AG08395 (cell line): ENCODE measurements around the gene MTMR11.

Source experiments
- DNase-seq: peaks from one replicate; pipeline ENCODE4 v3.0.0; 2012; ENCODE audit warnings: mixed read lengths, low spot score

The MTMR11 gene

DNA sequence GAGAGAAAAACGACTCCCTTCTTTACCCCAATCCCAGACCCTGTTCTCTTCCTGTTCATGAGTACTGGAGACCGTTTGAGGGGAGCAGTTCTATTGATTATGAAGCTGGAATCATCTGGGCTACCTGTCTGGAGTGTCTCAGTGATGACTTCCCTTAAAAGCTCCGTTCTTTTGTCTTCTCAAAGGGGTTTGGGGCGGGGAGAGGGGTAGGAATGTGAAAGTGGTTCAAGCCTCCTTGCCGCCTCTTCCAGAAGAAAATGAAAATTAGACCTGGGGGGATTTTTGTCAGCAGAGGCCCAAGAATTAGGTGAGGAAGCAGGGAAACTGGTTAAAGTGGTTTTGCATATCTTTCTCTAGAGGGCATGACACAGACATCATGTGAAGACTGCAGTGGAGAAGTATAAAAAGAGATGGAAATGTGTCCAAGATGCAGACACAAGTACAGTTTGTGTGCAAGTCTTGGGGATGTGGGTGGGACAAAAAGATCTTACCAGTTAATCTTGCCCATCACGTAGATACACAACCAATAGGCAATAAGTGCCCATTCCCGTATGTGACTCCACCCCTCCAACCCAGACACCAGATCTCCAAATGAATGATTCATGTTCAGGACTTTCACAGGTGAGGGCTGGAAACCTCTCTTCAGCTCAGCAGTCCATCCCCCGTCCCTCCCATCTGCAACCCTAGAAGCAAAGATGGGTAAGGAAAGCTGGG, 470 bp upstream of the MTMR11 start:
- peak; percentile 45 for DNase-seq

DNA sequence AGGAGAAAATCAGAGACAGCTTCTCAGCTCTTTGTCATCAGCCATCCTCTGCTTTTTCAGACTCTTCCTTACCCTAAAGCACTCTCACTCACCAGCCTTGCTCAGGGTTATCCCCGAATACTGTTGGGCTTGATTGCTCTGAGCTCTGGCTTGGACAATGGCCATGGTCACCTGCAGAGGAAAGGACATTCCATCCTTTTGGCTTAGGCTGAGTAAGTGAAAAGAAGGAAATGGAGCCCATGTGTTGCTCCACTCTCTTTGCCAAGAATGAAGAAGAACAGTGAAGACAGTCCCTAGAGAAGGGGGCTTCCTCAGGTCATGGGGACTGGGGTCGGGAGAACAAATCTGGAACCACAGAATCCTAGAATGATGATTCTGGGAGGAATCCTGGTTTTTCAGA, 2.3 kb downstream of the MTMR11 start:
- no peak for DNase-seq

DNA sequence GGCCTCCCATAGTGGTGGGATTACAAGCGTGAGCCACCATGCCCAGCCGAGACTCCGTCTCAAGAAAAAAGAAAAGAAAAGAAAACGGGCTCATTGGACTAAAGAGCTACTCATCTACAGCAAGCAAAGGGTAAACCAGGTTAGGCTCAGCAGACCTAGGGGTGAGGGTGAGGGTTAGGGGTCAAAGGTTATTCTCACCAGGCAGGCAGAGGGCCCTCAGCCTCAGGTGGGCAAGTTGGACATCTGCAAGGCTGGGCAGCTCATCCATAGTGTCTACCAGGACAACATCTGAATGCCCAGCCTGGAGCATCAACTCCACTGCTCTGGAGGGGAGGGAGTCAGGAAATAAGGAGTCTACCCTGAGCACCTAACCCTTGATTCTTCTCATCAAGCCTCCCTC, 3.5 kb downstream of the MTMR11 start:
- DNase-seq: no peak

DNA sequence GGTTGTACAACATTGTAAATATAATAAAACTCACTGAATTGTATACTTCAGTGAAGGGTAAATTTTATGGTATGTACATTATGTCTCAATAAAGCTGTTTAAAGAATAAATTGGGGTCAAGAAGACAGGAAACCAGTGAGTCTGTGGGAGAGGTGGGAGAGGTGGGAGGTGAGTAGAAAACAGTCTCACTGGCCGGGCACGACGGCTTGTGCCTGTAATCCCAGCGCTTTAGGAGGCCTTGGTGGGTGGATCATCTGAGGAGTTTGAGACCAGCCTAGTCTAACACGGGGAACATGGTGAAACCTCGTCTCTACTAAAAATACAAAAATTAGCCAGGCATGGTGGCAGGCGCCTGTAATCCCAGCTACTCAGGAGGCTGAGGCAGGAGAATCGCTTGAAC, 4.2 kb downstream of the MTMR11 start:
- no peak for DNase-seq

DNA sequence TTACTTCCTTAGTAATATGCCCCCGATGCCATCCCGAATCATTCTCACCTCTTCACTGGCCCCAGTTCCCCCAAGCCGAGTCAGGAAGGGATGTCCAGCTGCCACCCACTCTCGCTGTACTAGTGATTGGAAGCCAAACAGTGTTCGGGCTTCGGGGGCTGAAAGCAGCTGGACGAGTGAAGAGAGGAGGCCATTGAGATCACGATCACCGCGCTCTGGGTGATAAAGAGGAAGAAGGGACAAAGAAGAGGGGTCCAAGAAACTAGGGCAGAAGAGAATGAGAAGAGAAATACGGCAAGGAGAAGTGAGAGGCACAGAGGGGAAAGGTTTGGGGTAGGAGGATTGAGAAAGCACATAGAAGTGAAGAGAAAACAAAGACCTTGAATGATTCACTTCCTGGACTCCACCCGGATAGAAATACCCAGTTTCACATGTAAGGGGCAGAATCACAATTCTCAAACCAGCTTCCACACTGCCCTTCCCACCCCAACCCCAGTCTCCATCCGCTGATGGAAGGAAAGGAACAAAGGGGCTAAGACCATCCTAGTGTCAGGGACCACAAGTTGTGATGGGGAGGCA, 5.4 kb downstream of the MTMR11 start:
- DNase-seq: no peak

DNA sequence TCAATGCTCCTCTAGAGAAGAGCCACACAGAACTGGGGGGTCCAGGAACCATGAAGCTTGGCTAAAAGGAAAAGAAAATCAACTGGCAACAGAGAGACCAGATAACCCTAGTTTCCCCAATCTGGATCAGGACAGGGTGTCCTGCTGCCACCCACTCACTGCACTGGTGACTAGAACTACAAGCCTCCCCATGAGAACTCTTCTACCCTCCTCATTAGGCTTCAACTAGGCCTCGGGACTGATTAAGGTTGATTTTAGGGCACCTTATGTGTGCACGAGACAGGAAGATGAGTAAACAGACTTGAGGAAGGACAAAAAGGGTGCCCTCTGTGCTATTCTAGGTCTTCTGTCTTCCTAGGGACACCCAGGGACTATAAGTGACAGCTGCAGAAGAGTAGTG, 6.8 kb downstream of the MTMR11 start:
- no peak for DNase-seq

DNA sequence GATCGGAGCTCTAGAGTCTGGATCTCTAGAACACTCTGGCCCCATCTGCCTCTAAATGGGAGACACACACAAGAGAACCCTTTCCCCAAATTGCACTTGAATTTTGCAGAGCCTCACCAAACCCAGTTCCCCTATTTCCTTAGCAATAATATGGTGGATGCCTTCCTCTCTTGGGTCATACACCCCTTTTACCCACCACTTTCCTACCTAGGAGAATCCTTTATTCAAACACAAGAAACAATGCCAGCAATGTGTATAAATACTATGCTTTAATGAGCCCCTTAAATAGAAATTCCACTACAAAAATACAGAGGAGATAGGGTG, 8.3 kb downstream of the MTMR11 start:
- no peak for DNase-seq

DNA sequence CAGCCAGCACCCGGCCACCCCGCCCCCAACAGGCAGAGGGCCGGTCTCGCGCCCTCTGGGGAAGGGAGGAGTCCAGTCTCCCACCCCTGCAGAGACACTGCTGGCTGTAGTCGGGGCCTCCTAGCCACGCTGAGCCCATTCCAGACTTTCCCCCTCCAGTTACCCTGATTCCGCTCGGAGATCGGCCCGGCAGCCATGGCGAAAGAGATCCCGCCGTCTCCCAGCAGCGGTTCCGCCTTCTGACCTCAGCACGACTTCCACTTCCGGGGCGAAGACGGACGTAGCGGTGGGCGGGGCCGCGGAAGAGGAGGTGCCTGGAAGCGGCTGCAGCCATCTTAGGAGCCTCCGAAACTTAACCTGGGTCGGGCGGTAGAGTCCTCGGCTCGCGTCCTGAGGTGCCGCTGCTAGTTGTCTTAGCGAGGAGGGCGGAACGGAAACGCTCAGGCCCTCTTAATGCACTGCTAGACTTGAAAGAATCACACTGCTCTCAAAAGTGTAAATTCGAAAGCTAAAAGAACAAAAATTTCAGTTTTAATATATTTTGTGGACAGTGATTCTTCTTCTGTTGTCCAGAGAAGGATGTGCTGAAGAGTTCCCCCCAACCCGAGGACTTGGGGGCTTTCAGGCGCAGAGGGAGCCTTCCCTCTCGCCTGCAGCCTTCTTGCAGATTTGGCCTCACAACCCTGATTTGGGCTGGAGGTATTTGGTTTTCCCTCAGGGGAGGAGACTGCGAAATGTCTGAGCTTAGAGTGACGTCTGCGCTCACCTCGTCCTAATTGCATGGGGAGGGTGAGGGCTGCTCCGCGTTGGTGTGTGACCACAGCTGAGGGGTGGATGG, 8.9 kb downstream of the MTMR11 start, which contains the start of gene SF3B4:
Gene SF3B4, minus strand, starts transcription at position 241 of the 838 bp plus-strand sequence. Its CDS starts 44 bp downstream, at position 197.
- DNase-seq: peak; percentile 93

DNA sequence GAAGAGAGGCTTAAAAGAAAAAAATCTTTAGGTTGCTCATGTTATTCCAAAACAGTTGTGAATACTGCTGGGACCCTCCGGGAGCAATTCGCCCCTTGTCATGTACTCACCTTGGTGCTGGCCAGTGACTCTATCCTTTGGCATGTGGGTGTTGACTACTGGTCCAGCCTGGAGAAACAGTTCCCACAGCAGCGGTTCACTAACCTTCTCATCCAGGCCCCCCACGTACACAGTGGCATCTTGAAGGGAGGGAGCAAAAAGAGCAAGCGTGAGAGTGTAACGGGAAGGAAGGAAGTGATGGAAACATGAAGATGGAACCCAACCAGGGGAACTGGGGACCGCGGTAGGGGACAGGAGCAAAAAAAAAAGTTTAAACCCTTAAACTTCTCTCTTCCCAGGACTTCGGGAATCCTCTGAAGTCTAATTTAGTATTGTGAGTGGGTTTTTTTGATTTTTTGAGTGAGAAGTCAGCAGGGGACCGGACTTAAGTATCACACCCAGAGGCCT, 9.6 kb downstream of the MTMR11 start:
- DNase-seq: no peak

DNA sequence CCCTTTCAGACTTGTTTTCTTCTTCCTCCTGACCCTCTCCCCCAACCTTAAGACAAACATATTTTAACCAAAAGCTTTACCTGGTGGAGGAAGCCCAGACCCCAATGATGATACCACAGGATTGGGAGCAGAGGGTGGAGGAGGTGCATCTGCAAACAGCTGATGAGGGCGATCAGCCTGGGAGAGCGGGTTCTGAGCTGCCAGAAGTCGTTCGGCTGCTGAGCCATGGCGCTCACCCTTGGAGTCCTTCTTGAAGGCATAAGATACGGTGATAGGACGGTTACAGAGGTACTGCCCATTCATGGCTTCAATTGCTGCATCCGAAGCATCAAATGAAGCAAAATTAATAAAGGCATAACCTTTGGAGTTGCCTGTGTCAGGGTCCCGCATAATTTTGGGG, 10.4 kb downstream of the MTMR11 start:
- no peak for DNase-seq

DNA sequence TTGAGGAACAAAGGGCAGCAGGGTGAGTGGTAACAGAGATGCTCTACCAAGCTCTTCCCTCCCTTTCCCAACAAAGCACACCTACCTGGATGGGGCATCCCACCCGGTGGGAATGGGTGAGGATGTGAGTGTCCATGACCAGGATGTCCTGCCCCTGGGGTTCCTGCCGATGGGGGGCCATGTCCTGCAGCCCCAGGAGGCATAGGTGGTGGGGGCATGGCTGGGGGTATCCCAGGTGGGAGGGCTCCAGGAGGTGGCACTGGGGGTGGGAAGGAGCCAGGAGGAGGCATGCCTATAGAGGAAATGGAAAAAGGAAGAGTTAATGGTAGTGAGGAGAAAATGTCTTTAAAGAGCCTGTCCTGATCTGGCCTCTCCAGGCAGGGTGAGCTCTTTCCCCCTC, 10.9 kb downstream of the MTMR11 start:
- DNase-seq: no peak

DNA sequence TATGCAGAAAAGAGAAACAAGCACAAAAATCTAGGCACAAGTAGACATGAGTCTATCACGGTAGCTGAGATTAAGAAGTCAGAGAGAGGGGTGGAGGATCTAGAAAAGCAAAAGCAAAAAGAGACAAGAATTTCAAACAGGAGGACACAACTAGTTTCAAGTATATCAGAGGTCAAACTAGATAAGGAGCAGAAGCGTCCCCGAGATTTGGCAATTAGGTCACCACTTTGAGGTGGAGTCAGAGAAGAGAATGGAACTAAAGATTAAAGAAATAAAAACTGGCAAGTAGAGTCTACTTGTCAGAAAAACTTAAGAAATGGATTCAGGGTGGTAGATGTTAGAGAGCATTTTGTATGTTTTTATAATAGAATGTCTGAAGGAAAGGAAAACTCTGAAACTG, 11.3 kb downstream of the MTMR11 start:
- no peak for DNase-seq

DNA sequence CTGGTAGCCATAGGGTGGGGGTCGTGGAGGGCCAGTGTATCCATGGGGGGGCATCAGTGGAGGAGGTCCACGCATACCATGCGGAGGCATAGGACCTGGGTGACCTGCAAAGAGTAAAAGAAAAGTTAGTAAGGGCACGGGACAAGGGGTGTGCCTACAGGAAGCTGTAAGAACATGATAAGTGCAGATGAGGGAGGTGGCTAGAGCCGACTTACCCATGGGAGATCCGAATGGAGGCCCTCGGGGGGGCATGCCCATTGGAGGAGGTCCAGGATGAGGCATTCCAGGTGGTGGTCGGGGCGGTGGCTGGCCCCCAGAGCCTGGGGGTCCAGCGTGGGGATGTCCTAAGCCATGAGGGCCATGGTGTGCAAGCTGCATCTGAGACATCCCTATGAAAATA, 13.1 kb downstream of the MTMR11 start:
- DNase-seq: no peak

DNA sequence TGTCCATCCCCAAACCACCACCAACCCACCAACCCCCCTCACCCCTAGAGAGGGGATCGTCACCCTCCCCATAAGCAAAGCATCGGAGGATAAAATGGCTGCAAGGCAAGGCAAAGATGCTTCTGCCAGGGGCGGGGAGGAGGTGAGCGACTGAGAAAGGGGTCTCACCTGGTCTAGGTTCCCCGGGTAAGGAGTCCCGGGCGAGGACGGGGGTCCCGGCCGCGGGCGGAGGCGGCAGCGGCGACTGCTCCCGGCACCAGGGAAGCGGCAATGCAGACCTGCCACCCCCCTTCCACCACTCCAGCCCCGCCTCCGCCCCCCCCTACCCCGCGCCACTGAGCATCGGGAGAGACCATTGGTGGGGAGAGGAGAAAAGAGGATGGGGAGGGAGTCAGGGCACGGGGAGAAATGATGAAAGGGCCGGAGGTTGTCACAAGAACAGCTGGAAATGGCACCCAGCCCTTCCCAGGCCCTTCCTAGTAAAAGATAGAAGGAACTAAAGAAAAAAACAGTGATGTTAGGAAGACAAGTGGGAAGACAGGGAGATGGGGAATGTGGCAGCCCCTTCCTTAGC, 19.0 kb downstream of the MTMR11 start, which contains the start of gene SV2A:
Gene SV2A, minus strand, starts transcription at position 274 of the 574 bp plus-strand sequence. CDS start 4,004 bp downstream, outside the sequence.
- DNase-seq: peak; percentile 82

DNA sequence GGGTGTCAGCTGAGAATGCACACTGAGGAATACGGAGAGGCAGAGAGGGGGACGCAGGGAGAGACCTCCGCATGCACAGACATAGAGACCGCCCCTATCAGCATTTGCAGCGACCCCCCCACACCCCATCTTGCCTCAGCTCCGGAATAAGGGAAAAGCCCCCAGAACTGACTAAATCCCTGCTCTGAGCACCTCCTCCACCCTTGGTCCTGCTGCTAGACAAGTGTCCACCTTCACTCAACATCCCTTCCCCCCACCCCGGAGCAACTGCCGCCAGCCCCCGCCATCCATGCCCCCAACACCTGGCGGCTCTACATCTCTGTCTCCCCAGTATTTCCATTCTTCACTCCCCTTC, 19.8 kb downstream of the MTMR11 start:
- DNase-seq: no peak

DNA sequence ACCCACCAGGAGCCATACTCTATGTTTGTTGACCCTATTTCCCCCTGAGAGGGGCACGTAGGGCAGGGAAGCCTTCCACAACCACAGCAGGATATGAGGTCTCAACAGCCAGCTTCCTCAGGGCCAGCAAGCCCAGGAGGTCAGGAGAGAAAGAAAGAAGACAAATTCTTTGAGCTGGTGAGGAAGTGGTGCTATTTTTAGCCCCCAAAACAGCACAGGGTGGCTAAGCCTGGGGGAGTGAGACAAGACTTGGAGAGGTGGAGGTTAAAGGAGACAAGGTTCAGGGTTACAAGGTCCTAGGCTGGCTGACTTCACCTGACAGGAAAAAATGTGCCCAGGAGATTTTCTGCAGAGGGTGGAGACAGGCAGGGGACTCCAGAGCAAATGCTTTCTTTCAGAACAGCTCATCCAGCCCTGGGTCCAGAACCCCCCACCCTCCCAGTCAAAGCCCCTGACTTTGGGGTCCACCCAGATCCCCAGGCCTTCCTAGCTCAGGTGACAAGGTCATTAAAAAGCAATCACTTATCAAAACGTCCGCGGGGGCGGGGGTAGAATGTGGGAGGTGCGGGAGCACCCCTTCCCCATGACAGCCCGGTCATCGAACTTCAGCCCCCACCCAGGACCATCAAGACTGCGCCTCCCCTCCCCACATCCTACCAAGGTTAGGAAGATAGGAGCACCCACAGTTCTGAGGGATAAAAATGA, 20.3 kb downstream of the MTMR11 start:
- DNase-seq: no peak

DNA sequence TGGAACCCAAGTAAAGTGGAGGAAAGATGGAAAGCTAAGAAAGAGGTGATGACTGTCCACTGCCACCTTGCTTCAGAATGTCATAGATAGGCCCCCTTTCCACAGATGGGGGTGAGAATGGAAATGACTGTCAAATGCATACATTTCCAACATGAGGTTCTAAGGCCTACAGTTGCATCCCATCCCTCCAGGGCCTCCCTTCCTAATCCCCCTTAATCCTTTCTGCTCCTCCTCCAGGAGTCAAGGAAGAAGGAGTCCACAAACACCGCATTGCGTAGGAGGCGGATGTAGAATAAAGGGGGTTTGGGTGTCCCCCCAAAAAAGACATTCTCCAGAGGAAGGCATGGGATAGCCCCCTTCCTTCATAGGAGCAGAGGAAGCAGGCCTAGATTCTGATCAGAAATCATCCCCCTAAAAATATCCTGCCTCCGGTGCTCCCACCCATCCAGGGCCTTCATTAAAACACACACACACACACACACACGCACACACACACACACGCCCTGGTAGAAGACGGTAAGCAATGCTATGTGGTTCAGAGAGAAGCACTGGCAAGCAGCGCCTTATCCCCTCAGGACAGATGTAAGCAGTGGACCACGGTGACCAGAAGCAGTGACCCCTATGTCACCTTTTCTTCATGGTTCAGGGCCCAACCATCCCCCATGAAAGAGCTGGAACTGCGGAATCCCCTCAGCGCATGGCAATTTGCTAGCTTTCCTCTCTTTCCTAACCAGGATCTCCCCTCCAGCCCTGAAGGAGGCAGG, 21.1 kb downstream of the MTMR11 start:
- DNase-seq: no peak

DNA sequence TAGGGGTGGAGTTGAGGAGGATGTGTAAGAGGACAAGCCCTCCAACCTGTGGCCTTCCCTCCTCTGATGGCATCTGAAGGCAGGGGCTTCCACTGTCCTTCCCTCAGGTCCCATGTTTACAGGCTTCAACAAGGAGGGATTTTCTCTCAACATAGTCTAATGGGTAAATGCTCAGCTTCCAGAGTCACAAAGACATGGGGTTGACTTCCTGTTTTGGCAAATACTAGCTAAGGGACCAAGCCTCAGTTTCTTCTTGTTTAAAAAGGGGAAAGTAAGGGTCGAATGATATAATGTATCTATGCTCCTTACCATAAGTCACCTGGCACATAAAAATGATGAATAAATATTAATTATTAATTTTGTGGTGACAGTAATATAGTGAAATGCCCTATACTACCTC, 22.1 kb downstream of the MTMR11 start:
- no peak for DNase-seq

DNA sequence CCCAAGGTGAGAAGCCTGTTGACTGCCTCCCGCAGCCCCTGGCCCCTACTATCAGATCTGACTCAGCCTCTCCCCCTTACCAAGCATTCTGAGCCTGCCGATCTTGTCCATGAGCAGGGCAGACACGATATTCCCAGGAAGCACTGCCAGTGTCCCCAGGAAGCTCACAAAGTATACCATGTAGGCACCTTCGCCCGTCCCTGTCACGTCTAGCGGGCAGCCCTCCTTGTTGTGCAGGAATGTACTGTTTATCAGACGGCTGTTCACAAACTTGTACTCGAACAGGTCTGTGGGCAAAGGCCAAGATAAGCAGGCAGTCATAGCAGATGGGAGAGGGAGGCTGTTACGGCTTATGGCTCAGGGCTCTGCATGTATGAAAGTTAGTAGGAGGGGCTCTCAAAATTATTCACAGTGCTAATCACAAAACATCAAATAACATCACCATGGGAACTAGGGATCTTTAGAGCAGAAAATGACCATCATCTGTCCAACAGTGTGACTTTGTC, 30.1 kb downstream of the MTMR11 start:
- DNase-seq: no peak

DNA sequence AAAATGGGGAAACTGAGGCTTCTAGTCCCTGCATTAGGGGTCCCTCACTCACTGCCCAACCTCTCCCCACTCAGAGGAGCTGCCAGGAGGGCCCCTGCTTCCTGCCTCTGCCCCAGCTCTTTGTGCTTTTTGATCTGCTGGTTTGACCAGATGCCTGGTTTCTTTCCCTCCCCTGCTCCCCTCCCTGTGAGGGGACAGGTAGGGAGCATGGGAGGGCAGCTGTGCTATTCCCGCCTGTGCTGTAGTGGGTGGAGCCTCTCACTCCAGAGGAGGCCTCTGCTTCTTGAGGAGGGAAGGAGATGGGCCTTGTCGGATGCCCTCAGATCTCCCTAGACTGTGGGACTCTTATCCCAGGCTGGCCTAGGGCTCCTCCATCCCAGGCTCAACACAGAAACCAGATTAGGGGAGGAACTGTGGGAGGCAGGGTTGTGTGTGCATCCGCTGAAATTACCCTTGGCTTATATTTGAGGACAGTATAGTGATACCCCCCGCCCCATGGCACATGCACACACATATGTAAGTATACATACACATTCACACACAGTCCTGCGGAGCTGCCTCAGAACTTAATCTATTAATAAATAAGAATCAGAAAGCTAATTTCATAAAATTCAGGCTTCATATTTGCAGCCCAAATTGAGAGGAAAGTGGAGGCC, 32.7 kb downstream of the MTMR11 start:
- no peak for DNase-seq
